Calu3 (cell line): ENCODE data around the gene TPRA1. TPM values are rescaled to one million over a fixed set of nuclear protein-coding genes. Genes with fewer than 3 reads are reported as not detected.
A peak's percentile ranks its signal among the peaks of the same experiment; 100 is the strongest.

Experiments used
- Bru-seq: library from RNA; stranded (reverse); fragments of 400-500 nt; gene quantifications from one replicate; lab custom pipeline; 2021; lab: Mats Ljungman, UMichigan
- BruChase-seq, 2 experiments: library from RNA; stranded (reverse); fragments of 400-500 nt; gene quantifications; one replicate each; lab custom pipeline; 2021; lab: Mats Ljungman, UMichigan
- BruUV-seq: library from RNA; stranded (reverse); fragments of 400-500 nt; replicated peaks from 2 replicates; lab custom pipeline; 2021; lab: Mats Ljungman, UMichigan
- CTCF ChIA-PET: fragments of 300-600 bp; sonication (Branson Sonifier 250); formaldehyde crosslinking; loops from one replicate; lab custom pipeline; 2022; ENCODE audit warnings: antibody characterized with exemption; lab: Charles Lee
- DNase-seq: peaks from one replicate; pipeline ENCODE4 v3.0.0; 2022
- H3K27ac Mint-ChIP-seq: one replicate; pipeline ENCODE4 v1.8.0; 2022; ENCODE audit warnings: mixed read lengths; ENCODE audit not compliant: unreplicated experiment
- H3K27me3 Mint-ChIP-seq: one replicate; pipeline ENCODE4 v1.8.0; 2022; ENCODE audit warnings: mixed read lengths; ENCODE audit not compliant: unreplicated experiment
- H3K36me3 Mint-ChIP-seq: one replicate; pipeline ENCODE4 v1.8.0; 2022; ENCODE audit warnings: mild to moderate bottlenecking, moderate library complexity, mixed read lengths; ENCODE audit not compliant: insufficient read depth, unreplicated experiment
- H3K4me1 Mint-ChIP-seq: one replicate; pipeline ENCODE4 v1.8.0; 2022; ENCODE audit warnings: mild to moderate bottlenecking, low read depth, mixed read lengths; ENCODE audit not compliant: unreplicated experiment
- H3K4me3 Mint-ChIP-seq: one replicate; pipeline ENCODE4 v1.8.0; 2022; ENCODE audit warnings: mild to moderate bottlenecking, low read depth, moderate library complexity, mixed read lengths; ENCODE audit not compliant: unreplicated experiment
- H3K9me3 Mint-ChIP-seq: one replicate; pipeline ENCODE4 v1.8.0; 2022; ENCODE audit warnings: low read depth, mixed read lengths; ENCODE audit not compliant: unreplicated experiment
- CTCF ChIP-seq: fragments of 200-600 bp; IDR thresholded peaks from one replicate; pipeline ENCODE4 v1.8.0; 2022; ENCODE audit warnings: antibody characterized with exemption; ENCODE audit not compliant: unreplicated experiment
- intact Hi-C: fragments of 100-400 bp; cut with micrococcal nuclease; formaldehyde crosslinking; loops from one replicate; pipeline ENCODE4 v1.10.0; 2022; ENCODE audit not compliant: unreplicated experiment
- long read RNA-seq: library from polyadenylated mRNA; stranded (forward); transcript quantifications from one replicate; pipeline ENCODE4 v2.0.0, GENCODE V29; 2022
- total RNA-seq: library from RNA; stranded (reverse); gene quantifications from 2 replicates; pipeline ENCODE4 v1.2.3, GENCODE V29; 2022

TPRA1 gene
- total RNA-seq (62.4 and 66.4 TPM in 2 replicates), Bru-seq, nascent RNA (percentile 67 among the genes with signal in this experiment), BruChase-seq, experiment 1, labeled RNA remaining after a 6-hour chase (percentile 77 among the genes with signal in this experiment), BruChase-seq, experiment 2, labeled RNA remaining after a 2-hour chase (percentile 81 among the genes with signal in this experiment)
- long read RNA-seq, transcript TPRA1-202 (11 exons, 1,933 nt), result major isoform, 103 of 166 reads
- long read RNA-seq, partial matches to known transcripts, result 8 of 166 reads
- long read RNA-seq, other reads (novel, unspliced or antisense), result 52 of 166 reads

GRCh38 chr3:127590593-127591465 is at the start of gene TPRA1:
TPRA1 (minus strand) TSS chr3:127590733; CDS start chr3:127580146, 10,587 bp downstream.
- Mint-ChIP-seq H3K4me3 (peak within 1 kb of the TSS; percentile 72), H3K9me3 (no peaks in the 10 kb centered on the region), H3K4me1 (peaks cover 30% of the 10 kb centered on the region), H3K36me3 (peaks cover 44% of the 10 kb centered on the region), H3K27me3 (no peaks in the 10 kb centered on the region), H3K27ac (peak within 1 kb of the TSS; percentile 94)
- intact Hi-C loops, result no loop called here
- CTCF ChIA-PET, result interaction anchor here (0.6 to 1.7 kb wide), 9 partner anchors 9 to 427 kb away, joined by 3 to 13 read pairs (median 3); no protein-coding TSS in a partner anchor
- BruUV-seq, result no TSS peak
- TF ChIP-seq CTCF, result no peak
- peak; percentile 95 for DNase-seq

- Mint-ChIP-seq H3K4me3 (no peak overlapping the region), H3K27ac (no peak overlapping the region), H3K9me3 (no peaks in the 10 kb centered on the region), H3K27me3 (no peaks in the 10 kb centered on the region), H3K4me1 (no peaks in the 10 kb centered on the region), H3K36me3 (no peaks in the 10 kb centered on the region)
- BruUV-seq, result no TSS peak
- CTCF ChIA-PET, result no interaction called here
- no peak for TF ChIP-seq CTCF
- intact Hi-C loops, result no loop called here
- no peak for DNase-seq
Measured at GRCh38 chr3:127640042-127640355, 49.5 kb upstream of the TPRA1 start.

GRCh38 chr3:127639173-127640041 is 48.9 kb upstream of the TPRA1 start:
- H3K27ac Mint-ChIP-seq, result no peak overlapping the region
- no peaks in the 10 kb centered on the region for H3K36me3 Mint-ChIP-seq
- H3K4me1 Mint-ChIP-seq, result no peaks in the 10 kb centered on the region
- H3K4me3 Mint-ChIP-seq, result no peak overlapping the region
- no peaks in the 10 kb centered on the region for H3K27me3 Mint-ChIP-seq
- no TSS peak for BruUV-seq
- CTCF ChIA-PET, result no interaction called here
- no peaks in the 10 kb centered on the region for H3K9me3 Mint-ChIP-seq
- TF ChIP-seq CTCF, result no peak
- DNase-seq, result no peak
- intact Hi-C loops, result no loop called here

GRCh38 chr3:127637971-127638370 is 47.4 kb upstream of the TPRA1 start:
- no TSS peak for BruUV-seq
- no peak overlapping the region for H3K27ac Mint-ChIP-seq
- intact Hi-C loops, result no loop called here
- no peaks in the 10 kb centered on the region for H3K36me3 Mint-ChIP-seq
- no peaks in the 10 kb centered on the region for H3K4me1 Mint-ChIP-seq
- no peak for DNase-seq
- H3K27me3 Mint-ChIP-seq, result no peaks in the 10 kb centered on the region
- H3K4me3 Mint-ChIP-seq, result no peak overlapping the region
- CTCF ChIA-PET, result interaction anchor here (0.6 kb wide), 1 partner anchor 73 kb away, joined by 3 read pairs; no protein-coding TSS in a partner anchor
- TF ChIP-seq CTCF, result no peak
- H3K9me3 Mint-ChIP-seq, result no peaks in the 10 kb centered on the region
